NB4 (cell line): ENCODE data around the gene ZNF783.

Source experiments
- CTCF ChIP-seq: IDR thresholded peaks from one replicate; pipeline ENCODE4 v1.5.1; 2012; ENCODE audit warnings: low read depth, low read length
- POLR2A ChIP-seq: IDR thresholded peaks from 2 replicates; pipeline ENCODE4 v1.6.1; 2011; ENCODE audit warnings: mild to moderate bottlenecking; ENCODE audit not compliant: insufficient read length; ENCODE audit errors: extremely low read depth

GRCh38 chr7:149216402-149216801, 45.6 kb upstream of the ZNF783 start:
- TF ChIP-seq CTCF (no peak), POLR2A (no peak)
